Peyer's patch (tissue), 4 donors: ENCODE data around the gene RPS8. TPM values are rescaled to one million over a fixed set of nuclear protein-coding genes. Genes with fewer than 3 reads are reported as not detected.
A peak's percentile ranks its signal among the peaks of the same experiment; 100 is the strongest.
"Not testable (repeated sequence)": the region's sequence is repeated elsewhere in the genome, so short reads cannot be mapped to it uniquely, and the experiment has no call there.

ENCODE experiments used
- DNase-seq, 3 donors: peaks; one replicate each; pipeline ENCODE4 v3.0.0-alpha.2; 2017 to 2019
- H3K27ac ChIP-seq, 4 donors: fragments of 200-600 bp; sonication (generic); one replicate each; pipeline ENCODE4 v1.5.1; 2016 to 2019
- H3K27me3 ChIP-seq, 2 donors: fragments of 200-600 bp; sonication (generic); one replicate each; pipeline ENCODE4 v1.5.1; 2019
- H3K36me3 ChIP-seq, 3 donors: fragments of 200-600 bp; sonication (generic); one replicate each; pipeline ENCODE4 v1.5.1; 2016 to 2019
- H3K4me1 ChIP-seq, 4 donors: fragments of 200-600 bp; sonication (generic); one replicate each; pipeline ENCODE4 v1.5.1; 2016 to 2019
- H3K4me3 ChIP-seq, 4 donors: fragments of 200-600 bp; sonication (generic); 1 replicate in 3 of 4; 2 replicates in 1 of 4; pipeline ENCODE4 v1.5.1; 2016 to 2019; ENCODE audit warnings: mild to moderate bottlenecking in 1 of 4
- H3K9me3 ChIP-seq, 4 donors: fragments of 200-600 bp; sonication (generic); one replicate each; pipeline ENCODE4 v1.5.1; 2016 to 2019; ENCODE audit warnings: mild to moderate bottlenecking in 1 of 4
- CTCF ChIP-seq, 6 experiments: fragments of 450-650 bp in 4 of 6; fragments of 200-600 bp in 2 of 6; sonication (generic) in 1 of 6; IDR thresholded peaks; one replicate each; pipeline ENCODE4 v1.5.1; 2017 to 2019; ENCODE audit warnings: antibody characterized with exemption in 6 of 6, mild to moderate bottlenecking in 3 of 6, moderate library complexity in 1 of 6
- POLR2A ChIP-seq, 2 donors: fragments of 450-650 bp; IDR thresholded peaks; one replicate each; pipeline ENCODE4 v1.5.1; 2017; ENCODE audit warnings: antibody characterized with exemption in 2 of 2, mild to moderate bottlenecking in 2 of 2, moderate library complexity in 2 of 2
- total RNA-seq, 4 donors: library from RNA; depleted of rRNA; stranded (reverse); fragments of >200 nt; gene quantifications; one replicate each; pipeline ENCODE4 v1.1.0, GENCODE V29; 2016

RPS8 gene
- total RNA-seq, result 1,000 to 10,000 TPM in 1 of 4 donors, 100 to 1,000 TPM in 3; 456 to 1,875 (median 819) TPM

- peak within 1 kb of the TSS; percentile 78 to 96 (median 84) for H3K4me3 ChIP-seq
- peaks cover 0 to 25% (median 0%) of the 10 kb centered on the region in 4 donors for H3K4me1 ChIP-seq
- peaks cover 0 to 32% (median 0%) of the 10 kb centered on the region in 3 donors for H3K36me3 ChIP-seq
- peak; percentile 92 to 97 (median 94) for DNase-seq
- H3K27ac ChIP-seq, result peak within 1 kb of the TSS; percentile 93 to 98 (median 96)
- TF ChIP-seq POLR2A (IDR thresholded peaks at IDR 0.05) (peak; percentile 89 to 95), CTCF (IDR thresholded peaks at IDR 0.05) (no peak)
- no peaks in the 10 kb centered on the region for H3K27me3 ChIP-seq
- H3K9me3 ChIP-seq, result no peaks in the 10 kb centered on the region
Measured at GRCh38 chr1:44775078-44775929, at the start of gene RPS8. TSS of gene RPS8 (plus strand) at chr1:44775540. CDS start at chr1:44775597, 57 bp downstream.

- H3K4me1 ChIP-seq, result peaks cover 0 to 10% (median 2%) of the 10 kb centered on the region in 4 donors
- peak; percentile 91 to 99 (median 96) for DNase-seq
- H3K9me3 ChIP-seq, result no peaks in the 10 kb centered on the region
- H3K4me3 ChIP-seq, result peak within 1 kb of the TSS; percentile 10 to 37 (median 24)
- H3K27ac ChIP-seq, result peak within 1 kb of the TSS; percentile 66 to 85 (median 82)
- no peaks in the 10 kb centered on the region for H3K27me3 ChIP-seq
- H3K36me3 ChIP-seq, result no peaks in the 10 kb centered on the region
- TF ChIP-seq CTCF (IDR thresholded peaks at IDR 0.05), result peak; percentile 86 to 96 (median 88)
- TF ChIP-seq POLR2A (IDR thresholded peaks at IDR 0.05), result peak; percentile 87 to 98
Measured at GRCh38 chr1:44730741-44731512, 44.4 kb upstream of the RPS8 start, which contains the start of gene RNU5D-1. TSS of gene RNU5D-1 (minus strand) at chr1:44731170.

- no peaks in the 10 kb centered on the region for H3K9me3 ChIP-seq
- H3K36me3 ChIP-seq, result no peaks in the 10 kb centered on the region
- no peak for DNase-seq
- TF ChIP-seq CTCF (IDR thresholded peaks at IDR 0.05) (no peak), POLR2A (IDR thresholded peaks at IDR 0.05) (no peak)
- H3K4me1 ChIP-seq, result peaks cover 0 to 10% (median 2%) of the 10 kb centered on the region in 4 donors
- no peak overlapping the region for H3K4me3 ChIP-seq
- peak overlapping the region in 1 of 4 donors; percentile 25 for H3K27ac ChIP-seq
- H3K27me3 ChIP-seq, result no peaks in the 10 kb centered on the region
Measured at GRCh38 chr1:44733365-44733764, 42.0 kb upstream of the RPS8 start.

GRCh38 chr1:44733784-44734183, 41.6 kb upstream of the RPS8 start:
- TF ChIP-seq CTCF (IDR thresholded peaks at IDR 0.05), result no peak
- no peak for TF ChIP-seq POLR2A (IDR thresholded peaks at IDR 0.05)
- DNase-seq, result no peak
- H3K27ac ChIP-seq, result peak overlapping the region in 1 of 4 donors; percentile 25
- no peaks in the 10 kb centered on the region for H3K9me3 ChIP-seq
- no peaks in the 10 kb centered on the region for H3K27me3 ChIP-seq
- no peaks in the 10 kb centered on the region for H3K36me3 ChIP-seq
- H3K4me1 ChIP-seq, result peaks cover 0 to 10% (median 2%) of the 10 kb centered on the region in 4 donors
- H3K4me3 ChIP-seq, result no peak overlapping the region

- no peak for TF ChIP-seq CTCF (IDR thresholded peaks at IDR 0.05)
- H3K9me3 ChIP-seq, result no peaks in the 10 kb centered on the region
- no peak for DNase-seq
- peaks cover 0 to 15% (median 8%) of the 10 kb centered on the region in 4 donors for H3K4me1 ChIP-seq
- no peaks in the 10 kb centered on the region for H3K36me3 ChIP-seq
- H3K4me3 ChIP-seq, result no peak overlapping the region
- H3K27me3 ChIP-seq, result no peaks in the 10 kb centered on the region
- H3K27ac ChIP-seq, result no peak overlapping the region
Measured at GRCh38 chr1:44735992-44736391, 39.3 kb upstream of the RPS8 start.

- DNase-seq, H3K4me1 ChIP-seq, H3K27me3 ChIP-seq, H3K9me3 ChIP-seq, H3K36me3 ChIP-seq: not testable (repeated sequence)
- peak overlapping the region; percentile 53 to 60 (median 56) for H3K4me3 ChIP-seq
- peak overlapping the region; percentile 80 to 84 (median 83) for H3K27ac ChIP-seq
Measured at GRCh38 chr1:44738953-44739306, 36.4 kb upstream of the RPS8 start.
